C4-2B (cell line): ENCODE data around the gene MGME1.
"Not testable (repeated sequence)": the region's sequence is repeated elsewhere in the genome, so short reads cannot be mapped to it uniquely, and the experiment has no call there.

ENCODE experiments used
- H3K27ac ChIP-seq: fragments of 450-650 bp; 2 replicates; pipeline ENCODE4 v1.5.1; 2017
- ZFX ChIP-seq: fragments of 450-650 bp; IDR thresholded peaks from 2 replicates; pipeline ENCODE4 v1.6.1; 2017
- TF ChIP-seq, protein P1 (sequence below): fragments of 450-650 bp; conservative IDR thresholded peaks from 2 replicates; pipeline ENCODE4 v1.5.1; 2017; ENCODE audit warnings: mild to moderate bottlenecking

MGME1 gene

DNA sequence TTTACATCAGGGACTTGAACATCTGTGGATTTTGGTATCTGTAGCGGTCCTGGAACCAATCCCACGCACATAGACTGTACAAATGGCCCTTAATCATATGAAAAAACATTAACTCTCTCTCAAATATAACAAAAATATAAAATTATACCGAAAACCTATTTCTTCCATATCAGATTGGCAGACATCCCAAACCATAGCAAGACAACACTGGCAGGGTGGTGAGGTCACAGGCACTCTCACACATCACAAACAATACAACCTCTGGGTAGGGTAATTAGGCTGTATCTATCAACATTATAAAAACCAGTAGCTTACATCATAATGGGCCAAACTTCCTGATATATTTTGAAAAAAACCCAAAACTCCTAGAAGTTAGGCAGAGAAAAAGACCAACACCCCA lies 48.0 kb downstream of the MGME1 start:
- TF ChIP-seq, protein P1, sequence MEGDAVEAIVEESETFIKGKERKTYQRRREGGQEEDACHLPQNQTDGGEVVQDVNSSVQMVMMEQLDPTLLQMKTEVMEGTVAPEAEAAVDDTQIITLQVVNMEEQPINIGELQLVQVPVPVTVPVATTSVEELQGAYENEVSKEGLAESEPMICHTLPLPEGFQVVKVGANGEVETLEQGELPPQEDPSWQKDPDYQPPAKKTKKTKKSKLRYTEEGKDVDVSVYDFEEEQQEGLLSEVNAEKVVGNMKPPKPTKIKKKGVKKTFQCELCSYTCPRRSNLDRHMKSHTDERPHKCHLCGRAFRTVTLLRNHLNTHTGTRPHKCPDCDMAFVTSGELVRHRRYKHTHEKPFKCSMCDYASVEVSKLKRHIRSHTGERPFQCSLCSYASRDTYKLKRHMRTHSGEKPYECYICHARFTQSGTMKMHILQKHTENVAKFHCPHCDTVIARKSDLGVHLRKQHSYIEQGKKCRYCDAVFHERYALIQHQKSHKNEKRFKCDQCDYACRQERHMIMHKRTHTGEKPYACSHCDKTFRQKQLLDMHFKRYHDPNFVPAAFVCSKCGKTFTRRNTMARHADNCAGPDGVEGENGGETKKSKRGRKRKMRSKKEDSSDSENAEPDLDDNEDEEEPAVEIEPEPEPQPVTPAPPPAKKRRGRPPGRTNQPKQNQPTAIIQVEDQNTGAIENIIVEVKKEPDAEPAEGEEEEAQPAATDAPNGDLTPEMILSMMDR, result no peak
- no peak for TF ChIP-seq ZFX
- H3K27ac ChIP-seq, result no peak overlapping the region

- H3K27ac ChIP-seq, result no peak overlapping the region
- TF ChIP-seq, protein P1, result no peak
- TF ChIP-seq ZFX, result no peak
Observed at GRCh38 chr20:18018100-18018499, 49.3 kb downstream of the MGME1 start.

GRCh38 chr20:18019068-18019467 lies 50.2 kb downstream of the MGME1 start:
- TF ChIP-seq, protein P1, result peak; percentile 44
- no peak for TF ChIP-seq ZFX
- H3K27ac ChIP-seq, result no peak overlapping the region

DNA sequence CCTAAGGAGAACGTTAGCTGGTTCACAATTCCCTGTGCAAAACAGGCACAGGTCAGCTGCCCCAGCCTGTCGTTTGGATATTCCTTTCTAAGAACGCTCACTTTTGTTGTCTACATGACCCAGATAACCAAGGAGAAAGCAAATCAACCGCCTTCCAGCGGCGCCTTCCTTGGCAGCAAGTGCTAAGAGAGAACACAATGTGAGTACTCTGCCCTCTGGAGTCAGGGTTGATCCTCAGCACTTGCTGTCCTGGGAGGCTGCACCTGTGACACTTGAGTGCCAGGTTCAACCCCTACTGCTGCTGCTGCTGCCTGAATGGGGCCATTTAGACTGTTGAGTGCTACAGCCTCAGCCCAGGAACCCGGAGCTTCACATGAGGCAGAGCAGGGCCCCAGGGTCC lies 52.1 kb downstream of the MGME1 start:
- TF ChIP-seq, protein P1, result no peak
- TF ChIP-seq ZFX, result no peak
- H3K27ac ChIP-seq, result no peak overlapping the region

GRCh38 chr20:18024606-18025127 lies 55.8 kb downstream of the MGME1 start:
- no peak for TF ChIP-seq ZFX
- TF ChIP-seq, protein P1, result no peak
- H3K27ac ChIP-seq, result no peak overlapping the region

DNA sequence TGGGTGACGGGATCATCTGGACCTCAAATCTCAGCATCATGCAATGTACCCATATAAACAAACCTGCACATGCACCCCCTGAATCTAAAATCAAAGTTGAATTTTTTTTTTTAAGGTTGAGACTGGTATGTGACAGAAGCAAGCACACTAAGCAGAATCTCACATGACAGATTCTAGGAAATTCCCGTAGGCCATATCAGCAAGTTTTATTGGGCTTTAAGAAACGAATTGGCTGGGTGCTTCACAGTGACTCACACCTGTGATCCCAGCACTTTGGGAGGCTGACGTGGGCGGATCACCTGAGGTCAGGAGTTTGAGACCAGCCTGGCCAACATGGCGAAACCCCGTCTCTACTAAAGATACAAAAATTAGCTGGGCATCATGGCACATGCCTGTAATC lies 58.2 kb downstream of the MGME1 start:
- not testable (repeated sequence) for H3K27ac ChIP-seq

- TF ChIP-seq, protein P1, result no peak
- no peak overlapping the region for H3K27ac ChIP-seq
Observed at GRCh38 chr20:18030020-18030419, 61.2 kb downstream of the MGME1 start.

GRCh38 chr20:18031050-18031449 lies 62.2 kb downstream of the MGME1 start:
- no peak overlapping the region for H3K27ac ChIP-seq
- TF ChIP-seq ZFX, result no peak
- TF ChIP-seq, protein P1, result no peak
